HG03108 (cell line): ENCODE measurements around the gene ZNF689.

Experiments
- ATAC-seq: cut with Tn5 transposase; IDR thresholded peaks from one replicate; pipeline ENCODE4 v1.9.1; 2021; ENCODE audit warnings: moderate library complexity; ENCODE audit not compliant: unreplicated experiment

The ZNF689 gene

DNA sequence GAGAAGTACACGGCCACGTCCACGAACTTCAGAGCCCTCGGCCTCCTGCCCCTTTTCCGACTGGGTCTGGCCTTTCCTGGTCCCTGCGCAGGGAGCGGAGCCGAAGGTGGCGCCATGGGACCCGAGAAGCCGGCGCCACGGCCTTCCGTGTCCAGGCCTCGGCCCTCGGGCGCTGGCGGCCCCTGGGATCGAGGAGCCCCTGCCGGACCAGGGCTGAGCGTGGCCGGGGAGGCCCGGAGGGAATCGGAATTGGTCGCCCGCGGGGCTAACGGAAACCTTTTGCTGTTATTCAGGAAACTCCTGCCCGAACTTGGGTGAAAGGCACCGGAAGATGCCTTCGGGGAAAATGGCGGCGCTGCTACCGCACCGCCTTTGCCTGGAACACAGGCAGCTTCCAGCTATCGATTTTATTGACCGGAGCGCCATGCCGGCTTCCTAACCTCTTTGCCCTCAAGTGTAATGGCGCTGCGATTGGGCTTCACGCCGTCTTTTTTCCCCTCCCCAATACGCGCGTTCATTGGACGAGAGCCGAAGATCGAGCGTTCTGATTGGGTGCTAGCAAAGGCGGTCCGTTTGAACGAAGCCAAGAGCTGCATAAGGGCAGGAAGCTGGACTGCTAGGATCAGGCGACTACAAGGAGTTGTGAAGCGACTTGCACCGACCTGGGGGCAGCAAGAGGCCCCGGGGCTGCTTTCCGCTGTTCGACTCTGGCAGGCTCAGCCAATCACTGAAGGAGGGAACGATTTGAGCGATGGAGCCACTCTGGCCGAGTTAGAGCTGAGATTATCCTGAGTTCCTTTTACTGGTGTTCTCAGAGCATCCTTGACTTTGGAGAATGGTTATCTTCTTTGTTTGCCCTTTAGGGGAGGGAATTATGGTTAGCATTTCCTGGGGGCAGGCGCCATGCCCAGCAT, at the start of gene ZNF689:
Gene ZNF689, minus strand, starts transcription at position 464 of the 914 bp plus-strand sequence. Its CDS starts 348 bp downstream, at position 116.
- peak; percentile 76 for ATAC-seq

GRCh38 chr16:30658731-30659506, 48.7 kb upstream of the ZNF689 start:
- ATAC-seq: peak; percentile 45

- peak; percentile 63 for ATAC-seq
Measured at GRCh38 chr16:30657866-30658730, 47.9 kb upstream of the ZNF689 start, which contains the start of gene FBRS. Gene FBRS (plus strand): TSS chr16:30658431. CDS start chr16:30659519, 1,088 bp downstream.

GRCh38 chr16:30656974-30657865, 47.0 kb upstream of the ZNF689 start:
- no peak for ATAC-seq

GRCh38 chr16:30656388-30656787, 46.2 kb upstream of the ZNF689 start:
- ATAC-seq: no peak

- no peak for ATAC-seq
Measured at GRCh38 chr16:30655815-30656347, 45.7 kb upstream of the ZNF689 start.

GRCh38 chr16:30654856-30655255, 44.7 kb upstream of the ZNF689 start:
- ATAC-seq: no peak

DNA sequence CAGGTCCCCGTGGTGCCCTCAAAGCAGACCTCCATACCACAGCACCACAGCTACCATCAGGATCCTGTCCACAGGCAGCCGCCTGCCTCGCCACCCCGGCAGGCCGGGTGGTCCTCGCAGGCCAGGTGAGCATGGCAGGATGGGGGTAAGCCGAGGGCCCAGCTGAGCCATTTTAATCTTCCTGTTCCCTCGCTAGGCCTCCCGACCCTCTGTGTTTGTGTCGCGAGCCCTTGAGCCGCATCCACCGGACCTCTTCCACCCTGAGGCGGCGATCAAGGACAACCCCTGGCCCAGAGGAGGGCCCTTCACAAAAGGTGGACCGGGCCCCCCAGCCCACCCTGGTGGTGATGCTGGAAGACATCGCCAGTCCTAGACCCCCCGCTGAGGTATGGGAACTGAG, 42.5 kb upstream of the ZNF689 start:
- ATAC-seq: no peak

GRCh38 chr16:30652005-30652296, 41.8 kb upstream of the ZNF689 start:
- no peak for ATAC-seq

- ATAC-seq: peak; percentile 34
Measured at GRCh38 chr16:30651124-30652004, 41.2 kb upstream of the ZNF689 start.

DNA sequence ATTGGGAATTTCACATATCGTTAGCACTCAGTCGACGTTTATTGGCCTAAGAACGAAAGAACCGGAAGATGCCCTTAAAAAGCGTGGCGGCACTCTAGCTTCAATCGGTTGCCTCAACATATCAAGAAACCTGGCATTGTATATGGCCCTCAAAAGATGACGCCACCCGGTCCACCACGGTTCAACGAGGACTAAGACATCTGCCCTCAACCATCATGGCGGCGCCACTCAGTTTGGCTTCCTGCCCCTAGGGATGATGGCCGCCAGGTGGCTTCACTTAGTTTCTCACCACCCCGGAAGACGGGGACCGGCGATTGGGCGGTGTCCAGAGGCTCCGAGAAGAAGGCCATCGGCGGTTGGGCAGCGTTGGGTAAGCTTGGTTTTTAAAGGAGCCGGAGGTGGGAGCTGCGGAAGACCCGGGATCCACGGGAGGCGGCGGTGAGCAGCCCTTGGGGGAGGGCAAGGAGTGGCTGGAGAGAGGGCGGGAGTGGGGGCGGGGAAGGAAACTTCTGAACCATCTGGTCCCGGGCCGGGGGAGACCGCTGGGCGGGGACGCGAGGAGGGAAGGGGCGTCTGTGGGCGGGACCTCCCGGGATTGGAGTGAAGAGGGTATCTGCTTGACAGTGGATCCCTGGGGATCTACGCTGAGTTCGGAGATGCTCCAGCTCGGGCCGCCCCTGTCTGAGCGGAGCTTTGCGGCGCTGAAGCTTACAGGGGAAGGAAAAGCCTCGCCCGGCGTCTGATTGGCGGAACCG, 40.4 kb upstream of the ZNF689 start, which contains the start of gene PRR14:
Gene PRR14, plus strand, starts transcription at position 592 of the 755 bp plus-strand sequence. CDS start 686 bp downstream, outside the sequence.
- peak; percentile 71 for ATAC-seq

DNA sequence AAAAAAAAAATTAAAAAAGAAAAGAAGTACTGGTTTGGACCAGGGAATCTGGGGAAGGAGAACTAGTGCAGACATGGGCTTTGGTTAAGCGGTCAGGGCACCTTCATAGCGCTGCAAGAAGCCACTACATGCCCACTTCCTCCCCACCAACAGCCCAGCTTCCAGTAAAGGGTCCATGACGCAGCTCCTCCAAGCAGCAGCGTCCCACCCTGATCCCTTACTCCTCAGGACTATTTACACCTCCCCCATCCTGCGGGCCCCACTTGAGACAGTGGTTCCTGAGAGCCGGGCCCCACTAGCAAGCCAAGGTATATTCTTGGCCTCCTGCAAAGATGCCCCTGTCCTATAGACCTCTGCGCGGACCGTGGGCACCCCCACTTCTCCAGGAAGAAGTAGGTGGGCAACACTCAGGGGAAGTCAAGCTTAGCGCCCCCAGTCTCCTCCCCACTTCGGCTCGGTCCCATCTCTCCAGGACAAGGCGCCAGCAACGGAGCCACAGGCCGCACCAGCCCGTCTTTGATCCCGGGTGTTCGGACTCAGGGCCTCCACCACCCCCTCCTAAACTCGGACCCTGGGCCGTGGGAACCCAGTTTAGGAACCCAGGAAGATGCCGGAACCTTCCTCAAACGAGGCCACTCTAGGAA, 39.7 kb upstream of the ZNF689 start:
- no peak for ATAC-seq

DNA sequence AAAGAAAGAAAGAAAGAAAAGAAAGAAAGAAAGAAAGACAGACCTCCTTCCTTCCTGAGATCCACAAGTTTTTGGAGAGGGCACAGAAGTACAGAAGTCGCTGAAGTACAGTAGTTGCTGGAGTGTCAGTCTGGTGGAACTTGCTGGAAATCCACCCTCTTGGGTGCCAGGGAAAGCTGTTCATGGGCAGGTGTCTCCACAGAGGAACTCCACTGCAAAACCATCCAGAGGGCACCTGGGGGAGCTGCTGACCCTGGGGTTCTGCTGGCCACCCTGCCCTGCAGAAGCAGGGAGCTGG, 37.0 kb upstream of the ZNF689 start:
- no peak for ATAC-seq

DNA sequence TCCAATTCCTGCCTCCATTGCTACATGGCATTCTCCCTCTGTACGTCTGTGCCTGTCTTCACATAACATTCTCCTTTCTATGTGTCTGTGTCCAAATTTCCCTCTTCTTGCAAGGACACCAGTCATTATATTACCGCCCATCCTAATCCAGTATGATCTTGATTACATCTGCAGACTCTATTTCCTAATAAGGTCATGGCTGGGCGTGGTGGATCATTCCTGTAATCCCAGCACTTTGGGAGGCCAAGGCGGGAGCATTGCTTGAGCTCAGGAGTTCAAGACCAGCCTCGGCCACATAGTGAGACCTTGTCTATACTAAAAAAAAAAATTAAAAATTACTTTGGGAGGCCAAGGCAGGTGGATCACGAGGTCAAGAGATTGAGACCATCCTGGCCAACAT, 35.5 kb upstream of the ZNF689 start:
- ATAC-seq: no peak

GRCh38 chr16:30644334-30644830, 34.2 kb upstream of the ZNF689 start:
- ATAC-seq: no peak

GRCh38 chr16:30641378-30641982, 31.3 kb upstream of the ZNF689 start:
- ATAC-seq: no peak

DNA sequence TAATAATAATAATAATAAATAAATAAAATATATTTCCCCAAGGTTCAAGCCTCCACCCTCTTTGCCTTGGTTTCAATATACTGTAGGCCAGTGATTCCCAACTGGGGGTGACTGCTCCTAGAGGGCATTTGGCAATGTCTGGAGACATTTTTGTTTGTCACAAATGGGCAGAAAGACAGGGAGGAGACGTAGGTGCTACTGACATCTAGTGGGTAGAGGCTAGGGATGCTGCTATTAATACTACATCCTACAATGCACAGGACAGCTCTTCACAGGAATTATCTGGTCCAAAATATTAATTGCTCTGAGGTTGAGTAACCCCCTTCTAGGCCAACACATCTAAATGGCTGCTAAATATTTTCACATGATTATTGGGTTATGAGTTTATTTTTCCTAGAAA, 27.8 kb upstream of the ZNF689 start:
- no peak for ATAC-seq
